Fibroblast of the aortic adventitia (primary cell): ENCODE measurements around the gene MEF2D. TPM values are rescaled to one million over a fixed set of nuclear protein-coding genes. Genes with fewer than 3 reads are reported as not detected.

ENCODE experiments used
- DNase-seq: peaks from one replicate; pipeline ENCODE4 v3.0.0-alpha.2; 2010; ENCODE audit warnings: low read depth
- H3K4me3 ChIP-seq: 2 replicates; pipeline ENCODE4 v1.5.1; 2011; ENCODE audit warnings: low read depth, mild to moderate bottlenecking, control low read depth, low read length, moderate library complexity
- CTCF ChIP-seq: IDR thresholded peaks from 2 replicates; pipeline ENCODE4 v1.5.1; 2011; ENCODE audit warnings: mild to moderate bottlenecking, low read length, control low read depth, inconsistent platforms; ENCODE audit not compliant: insufficient read depth
- total RNA-seq: library from RNA; depleted of rRNA; stranded (reverse); fragments of >200 nt; gene quantifications from 2 replicates; pipeline ENCODE4 v1.2.3, GENCODE V29; 2012; ENCODE audit warnings: low replicate concordance

MEF2D gene
- total RNA-seq, 1 donor, result 11.6 TPM

GRCh38 chr1:156517748-156518147, 17.2 kb upstream of the MEF2D start:
- TF ChIP-seq CTCF, result no peak
- no peak for DNase-seq
- H3K4me3 ChIP-seq, result no peak overlapping the region

GRCh38 chr1:156516821-156517220, 16.2 kb upstream of the MEF2D start:
- DNase-seq, result no peak
- H3K4me3 ChIP-seq, result no peak overlapping the region
- TF ChIP-seq CTCF, result no peak

GRCh38 chr1:156515956-156516355, 15.4 kb upstream of the MEF2D start:
- no peak overlapping the region for H3K4me3 ChIP-seq
- TF ChIP-seq CTCF, result no peak
- DNase-seq, result no peak

- H3K4me3 ChIP-seq, result no peak overlapping the region
- peak; percentile 49 for DNase-seq
- TF ChIP-seq CTCF, result no peak
Observed at GRCh38 chr1:156513185-156513584, 12.6 kb upstream of the MEF2D start.

GRCh38 chr1:156511644-156512043, 11.1 kb upstream of the MEF2D start:
- no peak overlapping the region for H3K4me3 ChIP-seq
- no peak for TF ChIP-seq CTCF
- DNase-seq, result no peak

- H3K4me3 ChIP-seq, result no peak overlapping the region
- TF ChIP-seq CTCF, result no peak
- DNase-seq, result peak; percentile 78
Observed at GRCh38 chr1:156510709-156511108, 10.1 kb upstream of the MEF2D start.

GRCh38 chr1:156509424-156510034, 9.0 kb upstream of the MEF2D start:
- no peak overlapping the region for H3K4me3 ChIP-seq
- TF ChIP-seq CTCF, result no peak
- no peak for DNase-seq
